ENCODE data around the gene SCD. TPM values are rescaled to one million over a fixed set of nuclear protein-coding genes. Genes with fewer than 3 reads are reported as not detected.

The SCD gene
- total RNA-seq, 4 donors from 2014 or later: 24.3 to 53.9 (median 49.7) TPM

GRCh38 chr10:100377830-100378229 lies 30.8 kb downstream of the SCD start:
- H3K4me3 ChIP-seq: no peak overlapping the region
- WGBS: 95% methylated on average over 5 of the region's 5 CpGs
- no peak for TF ChIP-seq POLR2AphosphoS5 (IDR thresholded peaks at IDR 0.05)
- TF ChIP-seq, protein P1, sequence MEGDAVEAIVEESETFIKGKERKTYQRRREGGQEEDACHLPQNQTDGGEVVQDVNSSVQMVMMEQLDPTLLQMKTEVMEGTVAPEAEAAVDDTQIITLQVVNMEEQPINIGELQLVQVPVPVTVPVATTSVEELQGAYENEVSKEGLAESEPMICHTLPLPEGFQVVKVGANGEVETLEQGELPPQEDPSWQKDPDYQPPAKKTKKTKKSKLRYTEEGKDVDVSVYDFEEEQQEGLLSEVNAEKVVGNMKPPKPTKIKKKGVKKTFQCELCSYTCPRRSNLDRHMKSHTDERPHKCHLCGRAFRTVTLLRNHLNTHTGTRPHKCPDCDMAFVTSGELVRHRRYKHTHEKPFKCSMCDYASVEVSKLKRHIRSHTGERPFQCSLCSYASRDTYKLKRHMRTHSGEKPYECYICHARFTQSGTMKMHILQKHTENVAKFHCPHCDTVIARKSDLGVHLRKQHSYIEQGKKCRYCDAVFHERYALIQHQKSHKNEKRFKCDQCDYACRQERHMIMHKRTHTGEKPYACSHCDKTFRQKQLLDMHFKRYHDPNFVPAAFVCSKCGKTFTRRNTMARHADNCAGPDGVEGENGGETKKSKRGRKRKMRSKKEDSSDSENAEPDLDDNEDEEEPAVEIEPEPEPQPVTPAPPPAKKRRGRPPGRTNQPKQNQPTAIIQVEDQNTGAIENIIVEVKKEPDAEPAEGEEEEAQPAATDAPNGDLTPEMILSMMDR (IDR thresholded peaks at IDR 0.05): no peak
- no peak for TF ChIP-seq POLR2A (IDR thresholded peaks at IDR 0.05)
- TF ChIP-seq EP300 (IDR thresholded peaks at IDR 0.05): no peak
- H3K27me3 ChIP-seq: no peaks in the 10 kb centered on the region
- H3K27ac ChIP-seq: no peak overlapping the region
- peaks cover 14% of the 10 kb centered on the region for H3K4me1 ChIP-seq
- H3K9me3 ChIP-seq: no peaks in the 10 kb centered on the region
- no peak for DNase-seq (ENCODE audit: low spot score in 2 of 2)
- peaks cover 11% of the 10 kb centered on the region for H3K36me3 ChIP-seq

- no peak for DNase-seq (ENCODE audit: low spot score in 2 of 2)
- Histone ChIP-seq H3K27ac (no peak overlapping the region), H3K9me3 (no peaks in the 10 kb centered on the region), H3K4me1 (no peaks in the 10 kb centered on the region), H3K27me3 (no peaks in the 10 kb centered on the region), H3K36me3 (peaks cover 12% of the 10 kb centered on the region), H3K4me3 (no peak overlapping the region)
- TF ChIP-seq EP300 (IDR thresholded peaks at IDR 0.05): no peak
- TF ChIP-seq, protein P1 (IDR thresholded peaks at IDR 0.05): no peak
- no peak for TF ChIP-seq POLR2AphosphoS5 (IDR thresholded peaks at IDR 0.05)
- TF ChIP-seq POLR2A (IDR thresholded peaks at IDR 0.05): no peak
- WGBS: 96% methylated on average over 3 of the region's 3 CpGs
Observed at GRCh38 chr10:100380400-100380799, 33.4 kb downstream of the SCD start.

DNA sequence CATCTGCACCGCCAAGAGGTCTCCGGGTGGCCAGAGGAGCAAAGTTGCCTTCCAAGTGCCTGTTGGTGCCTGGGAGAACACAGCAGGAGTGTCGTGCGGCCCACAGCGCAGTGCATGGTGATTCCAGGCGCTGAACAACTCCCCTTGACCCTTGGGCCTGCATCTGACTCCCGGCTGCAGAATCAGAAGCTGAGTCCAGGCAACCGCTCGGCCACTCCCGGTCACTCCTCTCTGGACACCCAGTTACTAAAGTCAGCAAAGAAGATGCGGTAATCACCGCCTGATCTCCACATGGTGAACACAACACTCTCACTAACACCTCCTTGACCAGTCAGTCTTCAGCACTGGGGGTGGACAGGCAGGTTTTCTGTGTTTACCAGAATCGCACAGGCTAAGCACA lies 35.5 kb downstream of the SCD start:
- Histone ChIP-seq H3K4me1 (no peaks in the 10 kb centered on the region), H3K36me3 (peaks cover 12% of the 10 kb centered on the region), H3K4me3 (no peak overlapping the region), H3K27ac (no peak overlapping the region), H3K27me3 (no peaks in the 10 kb centered on the region), H3K9me3 (no peaks in the 10 kb centered on the region)
- DNase-seq (ENCODE audit: low spot score in 2 of 2): no peak
- WGBS: 97% methylated on average over 13 of the region's 13 CpGs
- TF ChIP-seq POLR2A (IDR thresholded peaks at IDR 0.05): no peak
- TF ChIP-seq POLR2AphosphoS5 (IDR thresholded peaks at IDR 0.05): no peak
- TF ChIP-seq, protein P1 (IDR thresholded peaks at IDR 0.05): no peak
- TF ChIP-seq EP300 (IDR thresholded peaks at IDR 0.05): no peak

DNA sequence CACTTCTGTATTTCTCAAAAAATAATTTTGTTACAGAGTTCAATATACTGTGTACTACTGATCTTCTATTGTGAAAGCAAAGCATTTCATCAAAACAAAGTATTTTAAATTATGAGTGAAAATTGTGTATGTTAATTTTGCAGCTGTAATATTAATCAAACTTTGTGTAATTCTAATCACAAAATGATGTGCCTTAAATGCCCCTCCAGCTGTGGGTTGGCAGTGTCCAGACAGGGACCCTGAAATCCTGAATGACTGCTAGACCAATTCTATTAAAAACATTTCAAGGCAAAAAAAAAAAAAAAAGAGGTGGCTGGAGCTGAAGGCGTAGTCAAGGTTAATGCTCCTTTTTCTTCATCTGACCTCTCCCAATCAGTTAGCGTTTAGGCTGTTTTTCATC lies 36.2 kb downstream of the SCD start:
- TF ChIP-seq POLR2A (IDR thresholded peaks at IDR 0.05) (no peak), POLR2AphosphoS5 (IDR thresholded peaks at IDR 0.05) (no peak), EP300 (IDR thresholded peaks at IDR 0.05) (no peak)
- TF ChIP-seq, protein P1 (IDR thresholded peaks at IDR 0.05): no peak
- no peak overlapping the region for H3K4me3 ChIP-seq
- peaks cover 12% of the 10 kb centered on the region for H3K36me3 ChIP-seq
- H3K4me1 ChIP-seq: no peaks in the 10 kb centered on the region
- no peaks in the 10 kb centered on the region for H3K27me3 ChIP-seq
- H3K27ac ChIP-seq: no peak overlapping the region
- no peaks in the 10 kb centered on the region for H3K9me3 ChIP-seq
- no peak for DNase-seq (ENCODE audit: low spot score in 2 of 2)
- WGBS: 92% methylated on average over 2 of the region's 2 CpGs

DNA sequence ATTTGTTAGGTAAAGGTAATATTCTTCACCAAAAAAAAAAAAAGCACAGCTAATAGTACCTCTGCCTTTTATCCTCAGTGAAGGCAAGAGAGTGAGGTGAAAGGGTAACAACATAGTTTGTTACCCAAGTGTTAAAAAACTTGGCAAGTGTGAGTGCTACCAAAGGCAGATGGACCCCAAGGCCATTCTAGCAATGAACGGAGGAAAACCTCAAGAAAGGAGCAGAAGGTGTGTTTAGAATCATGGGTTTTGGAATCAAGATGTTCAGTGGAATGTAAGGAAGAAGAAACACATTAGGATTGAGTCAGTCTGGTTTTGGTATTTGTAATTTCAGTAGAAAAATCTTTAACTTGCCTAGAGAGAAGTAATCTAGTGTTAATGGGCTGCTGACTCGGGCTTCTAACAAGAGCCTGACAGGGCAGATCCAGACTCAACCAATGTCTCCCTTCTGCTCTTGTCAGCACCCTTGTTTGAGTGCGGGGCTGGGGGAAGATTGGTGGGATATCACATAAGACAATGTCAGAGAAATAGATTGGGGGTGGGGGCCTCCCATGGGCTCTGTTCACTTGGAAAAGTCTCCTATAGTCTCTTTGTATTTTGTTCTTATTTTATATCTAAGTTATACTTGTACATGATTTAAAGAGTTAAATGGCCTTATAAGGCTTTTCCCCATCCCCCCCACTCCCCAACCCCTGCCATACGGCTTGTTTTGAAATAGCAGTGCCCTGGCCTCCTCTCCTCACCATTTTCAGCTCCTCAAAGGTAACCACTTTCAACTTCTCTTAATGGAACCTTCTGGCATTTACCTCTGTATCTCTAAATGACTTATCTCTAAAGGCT lies 44.4 kb downstream of the SCD start:
- H3K36me3 ChIP-seq: no peaks in the 10 kb centered on the region
- 63% methylated on average over 4 of the region's 4 CpGs for WGBS
- no peak overlapping the region for H3K4me3 ChIP-seq

More for the DNA sequence above, 44.4 kb downstream of the SCD start:
- no peaks in the 10 kb centered on the region for H3K4me1 ChIP-seq
- no peaks in the 10 kb centered on the region for H3K9me3 ChIP-seq
- no peaks in the 10 kb centered on the region for H3K27me3 ChIP-seq
- DNase-seq (ENCODE audit: low spot score in 2 of 2): no peak
- TF ChIP-seq EP300 (IDR thresholded peaks at IDR 0.05): no peak
- TF ChIP-seq, protein P1 (IDR thresholded peaks at IDR 0.05): no peak
- TF ChIP-seq POLR2A (IDR thresholded peaks at IDR 0.05): no peak
- no peak for TF ChIP-seq POLR2AphosphoS5 (IDR thresholded peaks at IDR 0.05)
- H3K27ac ChIP-seq: no peak overlapping the region

Data from suprapubic skin (tissue), 4 donors.